ENCODE results near the gene CD5L. TPM values are rescaled to one million over a fixed set of nuclear protein-coding genes. Genes with fewer than 3 reads are reported as not detected.

The CD5L gene
- total and polyA plus RNA-seq, 7 donors: 0.07 TPM; not detected in 6

DNA sequence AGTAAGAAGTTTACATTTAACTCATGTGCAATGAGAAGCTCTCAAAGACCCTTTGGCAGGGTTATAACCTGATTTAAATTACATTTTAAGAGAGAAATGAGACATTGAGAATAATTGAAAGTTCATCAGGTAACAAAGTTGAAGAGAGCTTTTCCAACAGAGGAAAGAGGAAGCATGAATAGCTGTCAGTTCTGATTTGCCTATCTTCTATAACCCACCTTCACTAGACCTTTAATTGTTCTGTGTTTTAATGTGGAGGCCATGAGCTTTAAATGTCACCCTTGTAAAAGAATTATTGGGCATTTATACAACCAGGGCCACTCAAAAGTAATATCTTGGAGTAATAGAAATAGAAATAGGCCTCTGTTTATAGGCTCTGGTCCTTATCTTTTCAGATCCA is 12.4 kb downstream of the CD5L start:
- intact Hi-C loops (cut with DNase I): no loop called here
- Histone ChIP-seq H3K4me1 (no peaks in the 10 kb centered on the region), H3K9me3 (no peaks in the 10 kb centered on the region), H3K4me3 (no peak overlapping the region), H3K27me3 (no peaks in the 10 kb centered on the region), H3K36me3 (no peaks in the 10 kb centered on the region), H3K27ac (no peak overlapping the region)
- no peak for DNase-seq
- TF ChIP-seq POLR2A (IDR thresholded peaks at IDR 0.05) (no peak), EP300 (IDR thresholded peaks at IDR 0.05) (no peak), POLR2AphosphoS5 (IDR thresholded peaks at IDR 0.05) (no peak)
- TF ChIP-seq, protein P1, sequence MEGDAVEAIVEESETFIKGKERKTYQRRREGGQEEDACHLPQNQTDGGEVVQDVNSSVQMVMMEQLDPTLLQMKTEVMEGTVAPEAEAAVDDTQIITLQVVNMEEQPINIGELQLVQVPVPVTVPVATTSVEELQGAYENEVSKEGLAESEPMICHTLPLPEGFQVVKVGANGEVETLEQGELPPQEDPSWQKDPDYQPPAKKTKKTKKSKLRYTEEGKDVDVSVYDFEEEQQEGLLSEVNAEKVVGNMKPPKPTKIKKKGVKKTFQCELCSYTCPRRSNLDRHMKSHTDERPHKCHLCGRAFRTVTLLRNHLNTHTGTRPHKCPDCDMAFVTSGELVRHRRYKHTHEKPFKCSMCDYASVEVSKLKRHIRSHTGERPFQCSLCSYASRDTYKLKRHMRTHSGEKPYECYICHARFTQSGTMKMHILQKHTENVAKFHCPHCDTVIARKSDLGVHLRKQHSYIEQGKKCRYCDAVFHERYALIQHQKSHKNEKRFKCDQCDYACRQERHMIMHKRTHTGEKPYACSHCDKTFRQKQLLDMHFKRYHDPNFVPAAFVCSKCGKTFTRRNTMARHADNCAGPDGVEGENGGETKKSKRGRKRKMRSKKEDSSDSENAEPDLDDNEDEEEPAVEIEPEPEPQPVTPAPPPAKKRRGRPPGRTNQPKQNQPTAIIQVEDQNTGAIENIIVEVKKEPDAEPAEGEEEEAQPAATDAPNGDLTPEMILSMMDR (IDR thresholded peaks at IDR 0.05): no peak

DNA sequence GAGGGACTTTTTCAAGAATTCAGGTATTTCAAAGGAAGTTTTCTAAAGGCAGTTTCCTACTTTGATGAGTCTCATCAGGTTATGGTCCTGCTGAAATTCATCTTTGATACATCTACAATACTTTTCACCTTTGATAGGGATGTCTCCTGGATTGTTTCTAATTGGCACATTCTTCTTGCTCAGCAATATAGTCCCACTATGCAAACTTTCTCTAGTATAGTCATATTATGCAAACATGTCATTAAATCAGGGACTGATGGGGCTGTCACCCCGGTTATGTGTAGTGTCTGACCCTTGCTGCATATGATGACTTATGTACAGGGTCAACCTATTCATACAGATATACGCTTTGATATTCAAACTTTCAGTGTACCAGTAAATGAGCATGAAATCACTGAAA is 21.3 kb downstream of the CD5L start:
- no peak for TF ChIP-seq POLR2AphosphoS5 (IDR thresholded peaks at IDR 0.05)
- no peak for TF ChIP-seq POLR2A (IDR thresholded peaks at IDR 0.05)
- TF ChIP-seq, protein P1 (IDR thresholded peaks at IDR 0.05): no peak
- no peak for TF ChIP-seq EP300 (IDR thresholded peaks at IDR 0.05)
- Histone ChIP-seq H3K4me1 (no peaks in the 10 kb centered on the region), H3K27me3 (no peaks in the 10 kb centered on the region), H3K27ac (no peak overlapping the region), H3K4me3 (no peak overlapping the region), H3K9me3 (no peaks in the 10 kb centered on the region), H3K36me3 (no peaks in the 10 kb centered on the region)
- 66 to 76% methylated on average over 2 of the region's 2 CpGs for WGBS, 2 donors
- no peak for DNase-seq
- intact Hi-C loops (cut with DNase I): no loop called here

DNA sequence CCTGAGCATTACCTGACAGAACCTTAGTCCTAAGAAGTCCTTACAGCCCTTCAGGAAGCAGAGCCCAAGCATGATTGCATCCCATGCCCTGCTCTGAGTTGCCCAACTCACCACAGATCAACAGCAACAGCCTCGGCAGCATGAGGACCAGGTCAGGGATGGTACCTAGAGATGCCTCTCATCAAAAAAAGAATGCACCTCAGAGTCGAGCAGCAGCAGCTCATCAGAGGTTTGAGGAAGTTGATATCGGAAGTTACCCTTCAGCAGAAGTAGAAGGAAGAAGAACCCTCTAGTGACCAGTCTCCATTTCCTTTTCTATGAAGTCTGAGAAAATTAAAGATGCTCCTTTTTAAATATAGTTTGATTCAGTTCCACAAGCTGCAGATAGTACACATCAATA is 21.7 kb downstream of the CD5L start, which contains the start of gene FCRL1:
TSS of gene FCRL1 (minus strand) at position 225 of the 400 bp plus-strand sequence. CDS start at position 142, 83 bp downstream.
- no peak for DNase-seq
- Histone ChIP-seq H3K27ac (no peak within 1 kb of the TSS), H3K4me1 (no peaks in the 10 kb centered on the region), H3K9me3 (no peaks in the 10 kb centered on the region), H3K27me3 (no peaks in the 10 kb centered on the region), H3K36me3 (no peaks in the 10 kb centered on the region), H3K4me3 (no peak within 1 kb of the TSS)
- intact Hi-C loops (cut with DNase I): no loop called here
- 44 to 67% methylated on average over 3 of the region's 3 CpGs for WGBS, 2 donors
- TF ChIP-seq POLR2A (IDR thresholded peaks at IDR 0.05) (no peak), EP300 (IDR thresholded peaks at IDR 0.05) (no peak), POLR2AphosphoS5 (IDR thresholded peaks at IDR 0.05) (no peak)
- TF ChIP-seq, protein P1 (IDR thresholded peaks at IDR 0.05): no peak

DNA sequence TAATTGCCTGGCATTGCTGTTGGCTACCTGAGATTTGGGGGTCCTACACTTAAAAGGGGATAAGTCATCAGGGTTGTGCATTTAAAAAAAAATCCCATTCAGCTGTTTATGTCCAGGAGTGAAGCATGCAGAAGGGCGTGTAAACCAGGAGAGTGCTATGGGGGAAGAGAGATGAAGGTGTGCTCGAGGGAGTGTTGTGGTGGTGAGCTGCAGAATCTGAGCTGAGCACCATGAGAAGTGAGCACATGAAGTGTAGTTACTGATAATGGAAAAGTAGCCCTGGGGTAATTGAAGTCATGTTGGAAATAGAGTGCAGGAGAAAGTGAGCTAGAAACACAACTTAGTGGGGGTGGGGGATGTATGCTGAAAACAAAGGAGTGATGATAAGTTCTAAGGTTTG is 22.4 kb downstream of the CD5L start:
- WGBS, 2 donors: 57 to 61% methylated on average over 2 of the region's 2 CpGs
- Histone ChIP-seq H3K4me1 (no peaks in the 10 kb centered on the region), H3K27me3 (no peaks in the 10 kb centered on the region), H3K36me3 (no peaks in the 10 kb centered on the region), H3K9me3 (no peaks in the 10 kb centered on the region), H3K4me3 (no peak overlapping the region), H3K27ac (no peak overlapping the region)
- TF ChIP-seq POLR2A (IDR thresholded peaks at IDR 0.05) (no peak), EP300 (IDR thresholded peaks at IDR 0.05) (no peak), POLR2AphosphoS5 (IDR thresholded peaks at IDR 0.05) (no peak)
- TF ChIP-seq, protein P1 (IDR thresholded peaks at IDR 0.05): no peak
- no peak for DNase-seq
- intact Hi-C loops (cut with DNase I): no loop called here

DNA sequence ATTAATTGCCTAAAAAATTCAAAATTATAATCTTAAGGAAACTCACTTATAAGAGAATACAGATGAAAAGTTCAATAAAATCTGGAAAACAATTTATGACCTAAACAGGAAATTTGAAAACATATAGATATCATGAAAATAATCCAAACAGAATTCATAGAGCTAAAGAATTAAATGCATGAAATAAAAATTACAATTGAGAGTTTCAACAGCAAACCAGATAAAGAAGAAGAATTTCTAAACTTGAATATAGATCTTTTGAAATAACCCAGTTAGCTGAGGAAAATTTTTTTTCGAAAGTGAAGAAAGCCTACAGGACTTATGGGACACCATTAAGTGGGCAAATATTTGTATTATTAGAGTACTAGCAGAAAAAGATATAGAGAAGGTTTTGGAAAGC is 28.3 kb downstream of the CD5L start:
- TF ChIP-seq, protein P1 (IDR thresholded peaks at IDR 0.05): no peak
- no peak for TF ChIP-seq POLR2AphosphoS5 (IDR thresholded peaks at IDR 0.05)
- TF ChIP-seq EP300 (IDR thresholded peaks at IDR 0.05): no peak
- no peak for TF ChIP-seq POLR2A (IDR thresholded peaks at IDR 0.05)
- intact Hi-C loops (cut with DNase I): no loop called here
- Histone ChIP-seq H3K9me3 (peaks cover 0 to 5% (median 0%) of the 10 kb centered on the region in 4 donors), H3K27me3 (no peaks in the 10 kb centered on the region), H3K36me3 (no peaks in the 10 kb centered on the region), H3K27ac (no peak overlapping the region), H3K4me1 (no peaks in the 10 kb centered on the region), H3K4me3 (no peak overlapping the region)
- DNase-seq: no peak
- WGBS, 2 donors: 85 to 90% methylated on average over 1 of the region's 1 CpG

All from sigmoid colon (tissue), 7 donors.